ENCODE results near the gene USP17L27.
"Not testable (repeated sequence)": the region's sequence is repeated elsewhere in the genome, so short reads cannot be mapped to it uniquely, and the experiment has no call there.

Gene USP17L27

GRCh38 chr4:9343848-9344247, at the start of gene USP17L27:
USP17L27 (plus strand) TSS chr4:9344148; CDS start chr4:9344148, 0 bp downstream.
- DNase-seq: not testable (repeated sequence)

GRCh38 chr4:9324191-9324590, 19.8 kb upstream of the USP17L27 start:
- DNase-seq: not testable (repeated sequence)

DNA sequence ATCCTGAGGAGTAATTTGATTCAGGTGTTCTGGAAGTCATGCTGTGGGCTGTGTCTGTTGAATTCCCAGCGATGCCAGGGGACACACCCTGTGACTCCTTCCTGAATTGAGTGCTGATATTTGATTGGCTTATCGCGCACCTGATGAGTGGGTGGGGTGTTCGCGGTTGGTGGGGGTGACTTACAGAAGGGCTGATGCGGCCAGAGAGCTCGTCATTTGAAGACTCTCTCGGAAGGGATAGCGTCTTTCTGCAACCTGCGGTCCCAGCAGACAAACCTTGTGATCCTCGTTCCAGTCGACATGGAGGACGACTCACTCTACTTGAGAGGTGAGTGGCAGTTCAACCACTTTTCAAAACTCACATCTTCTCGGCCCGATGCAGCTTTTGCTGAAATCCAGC, 19.1 kb upstream of the USP17L27 start, which contains the start of gene USP17L24:
TSS of gene USP17L24 (plus strand) at position 301 of the 400 bp plus-strand sequence. CDS start at position 301, 0 bp downstream.
- not testable (repeated sequence) for DNase-seq

GRCh38 chr4:9329611-9330010, 14.3 kb upstream of the USP17L27 start, which contains the start of gene USP17L25:
USP17L25 (plus strand) TSS chr4:9329911; CDS start chr4:9329911, 0 bp downstream.
- DNase-seq: not testable (repeated sequence)

DNA sequence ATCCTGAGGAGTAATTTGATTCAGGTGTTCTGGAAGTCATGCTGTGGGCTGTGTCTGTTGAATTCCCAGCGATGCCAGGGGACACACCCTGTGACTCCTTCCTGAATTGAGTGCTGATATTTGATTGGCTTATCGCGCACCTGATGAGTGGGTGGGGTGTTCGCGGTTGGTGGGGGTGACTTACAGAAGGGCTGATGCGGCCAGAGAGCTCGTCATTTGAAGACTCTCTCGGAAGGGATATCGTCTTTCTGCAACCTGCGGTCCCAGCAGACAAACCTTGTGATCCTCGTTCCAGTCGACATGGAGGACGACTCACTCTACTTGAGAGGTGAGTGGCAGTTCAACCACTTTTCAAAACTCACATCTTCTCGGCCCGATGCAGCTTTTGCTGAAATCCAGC, 9.6 kb upstream of the USP17L27 start, which contains the start of gene USP17L26:
TSS of gene USP17L26 (plus strand) at position 301 of the 400 bp plus-strand sequence. CDS start at position 301, 0 bp downstream.
- DNase-seq: not testable (repeated sequence)

- DNase-seq: not testable (repeated sequence)
Measured at GRCh38 chr4:9339103-9339502, 4.8 kb upstream of the USP17L27 start, which contains the start of gene USP17L5. USP17L5 (plus strand) TSS chr4:9339403; CDS start chr4:9339403, 0 bp downstream.

GRCh38 chr4:9348593-9348992, 4.6 kb downstream of the USP17L27 start, which contains the start of gene USP17L28:
USP17L28 (plus strand) TSS chr4:9348893; CDS start chr4:9348893, 0 bp downstream.
- not testable (repeated sequence) for DNase-seq

DNA sequence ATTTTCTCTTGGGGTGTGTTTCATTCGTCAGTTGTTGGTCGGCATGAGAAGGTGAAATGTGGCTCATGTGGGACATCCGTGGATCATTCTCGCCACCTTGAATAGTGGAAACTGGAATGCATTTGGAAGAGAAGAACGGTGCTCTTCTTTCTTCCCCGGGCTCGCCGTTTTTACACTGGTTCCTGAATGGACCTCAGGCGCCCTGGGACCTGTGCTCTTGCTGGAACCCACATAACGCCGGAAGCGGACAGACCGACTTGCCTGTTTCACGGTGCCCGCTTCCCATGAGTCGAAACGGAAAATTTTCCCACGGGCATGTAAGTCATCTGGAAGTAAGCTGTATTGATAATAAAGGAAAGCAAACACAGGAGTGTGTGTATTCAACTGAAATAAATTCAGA, 6.9 kb downstream of the USP17L27 start:
- not testable (repeated sequence) for DNase-seq

- not testable (repeated sequence) for DNase-seq
Measured at GRCh38 chr4:9353338-9353737, 9.4 kb downstream of the USP17L27 start, which contains the start of gene USP17L29. USP17L29 (plus strand) TSS chr4:9353638; CDS start chr4:9353638, 0 bp downstream.

DNA sequence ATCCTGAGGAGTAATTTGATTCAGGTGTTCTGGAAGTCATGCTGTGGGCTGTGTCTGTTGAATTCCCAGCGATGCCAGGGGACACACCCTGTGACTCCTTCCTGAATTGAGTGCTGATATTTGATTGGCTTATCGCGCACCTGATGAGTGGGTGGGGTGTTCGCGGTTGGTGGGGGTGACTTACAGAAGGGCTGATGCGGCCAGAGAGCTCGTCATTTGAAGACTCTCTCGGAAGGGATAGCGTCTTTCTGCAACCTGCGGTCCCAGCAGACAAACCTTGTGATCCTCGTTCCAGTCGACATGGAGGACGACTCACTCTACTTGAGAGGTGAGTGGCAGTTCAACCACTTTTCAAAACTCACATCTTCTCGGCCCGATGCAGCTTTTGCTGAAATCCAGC, 18.9 kb downstream of the USP17L27 start, which contains the start of gene USP17L30:
TSS of gene USP17L30 (plus strand) at position 301 of the 400 bp plus-strand sequence. CDS start at position 301, 0 bp downstream.
- not testable (repeated sequence) for DNase-seq

DNA sequence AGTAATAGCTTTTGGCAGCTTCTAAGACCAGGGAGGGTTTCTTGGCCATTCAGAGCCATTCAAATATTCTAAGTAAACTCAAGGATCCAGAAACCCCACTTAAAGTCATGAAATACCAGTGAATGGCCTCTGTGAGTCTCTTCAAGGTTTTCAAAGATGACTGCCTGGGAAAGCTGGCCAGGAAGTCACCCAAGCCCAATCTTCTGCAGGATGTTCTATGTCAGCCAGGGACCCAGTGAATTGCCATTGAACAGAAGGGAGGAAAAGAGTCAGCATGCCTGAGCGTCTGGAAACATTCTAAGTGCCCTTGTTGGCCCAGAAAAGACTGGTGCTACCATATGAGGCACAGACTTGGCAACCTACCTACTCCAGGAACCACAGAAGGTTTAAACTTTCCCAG, 35.9 kb downstream of the USP17L27 start:
- DNase-seq: not testable (repeated sequence)

GRCh38 chr4:9381012-9381534, 37.1 kb downstream of the USP17L27 start:
- DNase-seq: peak; percentile 85

DNA sequence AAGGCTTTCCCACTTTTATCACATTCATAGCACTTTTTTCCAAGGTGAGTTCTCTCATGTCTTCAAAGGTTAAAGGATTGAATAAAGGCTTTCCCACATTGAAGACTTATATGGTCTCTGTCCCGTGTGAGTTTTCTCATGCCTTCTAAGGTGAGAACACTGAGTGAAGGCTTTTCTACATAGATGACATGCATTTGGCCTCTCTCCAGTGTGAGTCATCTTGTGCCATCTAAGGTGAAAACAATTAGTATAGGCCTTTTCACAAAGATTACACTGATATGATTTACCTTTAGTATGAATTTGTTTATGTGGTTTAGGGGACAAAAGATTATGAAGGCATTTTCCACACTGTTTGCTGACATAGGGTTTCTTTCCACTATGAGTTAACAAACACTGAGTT, 40.2 kb downstream of the USP17L27 start:
- DNase-seq: no peak

DNA sequence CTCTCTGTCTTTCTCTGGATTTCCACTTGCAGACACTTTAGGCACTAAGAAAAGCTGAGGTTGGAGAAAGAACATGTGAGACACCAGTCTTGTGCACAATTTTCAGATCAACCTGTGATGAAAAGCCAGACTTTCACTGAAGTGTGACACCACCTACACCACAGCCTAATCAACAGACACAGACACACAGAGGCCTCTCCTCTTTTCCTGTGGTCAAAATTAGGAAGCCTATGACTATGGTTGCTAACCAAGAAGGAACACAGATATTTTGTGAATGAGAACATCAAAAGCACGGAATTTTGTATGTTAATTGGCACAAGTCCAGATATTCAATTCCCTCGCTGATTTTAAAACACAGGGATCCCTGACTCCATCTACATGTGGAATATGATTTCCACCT, 45.1 kb downstream of the USP17L27 start:
- DNase-seq: not testable (repeated sequence)
